Esophagus muscularis mucosa (tissue), 3 donors: ENCODE measurements around the gene FKTN.

ENCODE experiments used
- POLR2A ChIP-seq: fragments of 450-650 bp; IDR thresholded peaks from one replicate; pipeline ENCODE4 v1.6.1; 2017; ENCODE audit warnings: antibody characterized with exemption, moderate library complexity, mild to moderate bottlenecking, low read depth
- POLR2AphosphoS5 ChIP-seq, 2 donors: sonication (generic); formaldehyde crosslinking; IDR thresholded peaks; one replicate each; pipeline ENCODE4 v1.6.1; 2017; ENCODE audit warnings: antibody characterized with exemption in 2 of 2
- TF ChIP-seq, protein P1 (sequence below), 3 experiments: fragments of 200-600 bp in 2 of 3; fragments of 450-650 bp in 1 of 3; sonication (generic) in 2 of 3; IDR thresholded peaks; one replicate each; pipeline ENCODE4 v1.5.1; 2017 to 2019; ENCODE audit warnings: antibody characterized with exemption in 3 of 3, mild to moderate bottlenecking in 2 of 3, moderate library complexity in 1 of 3

DNA sequence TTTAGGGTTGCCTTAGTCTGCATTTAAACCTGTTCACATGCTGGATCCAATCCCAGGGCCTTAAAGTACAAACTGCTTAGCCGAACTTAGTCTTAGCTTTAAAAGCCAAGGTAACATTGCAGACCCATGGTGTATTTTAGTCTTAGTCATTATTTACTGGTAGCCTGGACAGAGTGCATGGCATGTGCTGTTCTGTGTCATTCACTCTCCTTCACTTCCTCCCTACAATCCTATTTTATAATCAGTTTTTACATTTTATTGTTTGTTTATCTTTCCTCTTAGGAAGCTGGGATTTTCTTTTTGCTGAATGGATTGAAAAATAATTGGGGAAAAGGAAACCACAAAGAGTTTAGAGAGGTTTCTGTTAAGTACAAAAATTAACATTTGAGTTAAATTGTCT lies 74.9 kb downstream of the FKTN start:
- TF ChIP-seq POLR2AphosphoS5 (IDR thresholded peaks at IDR 0.05) (no peak), POLR2A (no peak)
- TF ChIP-seq, protein P1, sequence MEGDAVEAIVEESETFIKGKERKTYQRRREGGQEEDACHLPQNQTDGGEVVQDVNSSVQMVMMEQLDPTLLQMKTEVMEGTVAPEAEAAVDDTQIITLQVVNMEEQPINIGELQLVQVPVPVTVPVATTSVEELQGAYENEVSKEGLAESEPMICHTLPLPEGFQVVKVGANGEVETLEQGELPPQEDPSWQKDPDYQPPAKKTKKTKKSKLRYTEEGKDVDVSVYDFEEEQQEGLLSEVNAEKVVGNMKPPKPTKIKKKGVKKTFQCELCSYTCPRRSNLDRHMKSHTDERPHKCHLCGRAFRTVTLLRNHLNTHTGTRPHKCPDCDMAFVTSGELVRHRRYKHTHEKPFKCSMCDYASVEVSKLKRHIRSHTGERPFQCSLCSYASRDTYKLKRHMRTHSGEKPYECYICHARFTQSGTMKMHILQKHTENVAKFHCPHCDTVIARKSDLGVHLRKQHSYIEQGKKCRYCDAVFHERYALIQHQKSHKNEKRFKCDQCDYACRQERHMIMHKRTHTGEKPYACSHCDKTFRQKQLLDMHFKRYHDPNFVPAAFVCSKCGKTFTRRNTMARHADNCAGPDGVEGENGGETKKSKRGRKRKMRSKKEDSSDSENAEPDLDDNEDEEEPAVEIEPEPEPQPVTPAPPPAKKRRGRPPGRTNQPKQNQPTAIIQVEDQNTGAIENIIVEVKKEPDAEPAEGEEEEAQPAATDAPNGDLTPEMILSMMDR (IDR thresholded peaks at IDR 0.05), result no peak
